WERI-Rb-1 (cell line): Measurements from ENCODE around the gene TP53TG3C.
"Not testable (repeated sequence)": the region's sequence is repeated elsewhere in the genome, so short reads cannot be mapped to it uniquely, and the experiment has no call there.

ENCODE experiments used
- DNase-seq: peaks from one replicate; pipeline ENCODE4 v3.0.0-alpha.2; 2020
- H3K27ac ChIP-seq: fragments of 250-450 bp; sonication (Bioruptor Pico); 2 replicates; pipeline ENCODE4 v1.5.1; 2020; ENCODE audit warnings: mild to moderate bottlenecking, moderate library complexity
- H3K27me3 ChIP-seq: fragments of 250-450 bp; sonication (Bioruptor Pico); 2 replicates; pipeline ENCODE4 v1.5.1; 2021; ENCODE audit warnings: mild to moderate bottlenecking, low read depth, moderate library complexity; ENCODE audit not compliant: insufficient read depth, severe bottlenecking
- H3K36me3 ChIP-seq: fragments of 250-450 bp; sonication (Bioruptor Pico); 2 replicates; pipeline ENCODE4 v1.5.1; 2020; ENCODE audit warnings: mild to moderate bottlenecking, moderate library complexity
- H3K4me3 ChIP-seq: 2 replicates; pipeline ENCODE4 v1.5.1; 2011; ENCODE audit warnings: low read depth, mild to moderate bottlenecking, control low read depth, low read length
- H3K9me3 ChIP-seq: fragments of 250-450 bp; sonication (Bioruptor Pico); 2 replicates; pipeline ENCODE4 v1.5.1; 2021; ENCODE audit warnings: mild to moderate bottlenecking, moderate library complexity; ENCODE audit not compliant: severe bottlenecking

TP53TG3C gene

DNA sequence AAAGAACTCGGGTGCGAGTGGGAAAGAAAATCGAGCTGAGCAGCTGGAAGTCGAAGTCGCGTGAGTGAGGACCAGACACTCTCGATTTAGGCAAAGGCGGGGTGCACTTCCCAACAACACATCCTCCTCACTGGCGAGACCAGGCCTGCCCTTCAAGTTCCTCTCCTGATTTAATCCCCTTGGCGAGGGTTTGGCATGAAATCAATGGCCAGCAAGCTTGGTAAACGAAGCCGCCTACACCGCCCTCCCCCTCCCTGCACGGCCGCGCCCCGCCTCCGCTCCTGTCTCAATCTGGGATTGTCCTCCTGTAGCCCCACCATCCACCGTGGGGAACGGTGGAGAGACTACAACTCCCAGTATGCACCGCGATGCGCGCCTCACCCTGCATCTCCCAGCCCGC, at the start of gene TP53TG3C:
Gene TP53TG3C, plus strand, starts transcription at position 301 of the 400 bp plus-strand sequence. Its CDS starts 68 bp downstream, at position 369.
- H3K4me3 ChIP-seq, H3K27me3 ChIP-seq, H3K36me3 ChIP-seq, DNase-seq, H3K27ac ChIP-seq, H3K9me3 ChIP-seq: not testable (repeated sequence)
